ENCODE results near the gene NUDCD2. TPM values are rescaled to one million over a fixed set of nuclear protein-coding genes. Genes with fewer than 3 reads are reported as not detected.

Gene NUDCD2
- total RNA-seq, 2 experiments from 2014 or later: 36.0 to 39.3 TPM

GRCh38 chr5:163502521-163502920, 42.6 kb upstream of the NUDCD2 start:
- H3K27me3 Mint-ChIP-seq: no peaks in the 10 kb centered on the region
- ChIA-PET CTCF (interaction anchor here (1.0 to 4.2 kb wide), 5 partner anchors 10 to 42 kb away, joined by 3 to 63 read pairs (median 6); partner anchors contain the start of genes HMMR and NUDCD2), POLR2A (interaction anchor here (1.0 to 9.6 kb wide), 8 partner anchors 8 to 65 kb away, joined by 3 to 418 read pairs (median 6); partner anchors contain the start of genes CCNG1, HMMR and NUDCD2)
- DNase-seq: no peak
- H3K27ac Mint-ChIP-seq: peak overlapping the region; percentile 99
- no peaks in the 10 kb centered on the region for H3K9me3 Mint-ChIP-seq
- H3K4me1 Mint-ChIP-seq: peaks cover 13% of the 10 kb centered on the region
- peaks cover 9% of the 10 kb centered on the region for H3K36me3 Mint-ChIP-seq (ENCODE audit: low read depth)
- H3K4me3 Mint-ChIP-seq: peak overlapping the region; percentile 96

- ChIA-PET POLR2A (interaction anchor here (1.1 to 1.9 kb wide), 2 partner anchors 37 to 39 kb away, joined by 3 to 12 read pairs; partner anchors contain the start of genes HMMR and NUDCD2), CTCF (no interaction called here)
- no peak for DNase-seq
- Mint-ChIP-seq H3K27ac (no peak overlapping the region), H3K4me1 (peaks cover 10% of the 10 kb centered on the region), H3K36me3 (ENCODE audit: low read depth) (peaks cover 3% of the 10 kb centered on the region), H3K9me3 (no peaks in the 10 kb centered on the region), H3K4me3 (no peak overlapping the region), H3K27me3 (no peaks in the 10 kb centered on the region)
Measured at GRCh38 chr5:163498886-163499285, 39.0 kb upstream of the NUDCD2 start.

- ChIA-PET POLR2A (interaction anchor here (1.0 to 1.6 kb wide), 2 partner anchors 8 to 37 kb away, joined by 3 to 6 read pairs; partner anchors contain the start of genes HMMR and NUDCD2), CTCF (no interaction called here)
- Mint-ChIP-seq H3K36me3 (ENCODE audit: low read depth) (peaks cover 15% of the 10 kb centered on the region), H3K4me3 (no peak overlapping the region), H3K27ac (no peak overlapping the region), H3K27me3 (no peaks in the 10 kb centered on the region), H3K9me3 (no peaks in the 10 kb centered on the region), H3K4me1 (peaks cover under 1% of the 10 kb centered on the region)
- DNase-seq: no peak
Measured at GRCh38 chr5:163497315-163497714, 37.4 kb upstream of the NUDCD2 start.

- Mint-ChIP-seq H3K4me3 (no peak overlapping the region), H3K36me3 (ENCODE audit: low read depth) (peaks cover 22% of the 10 kb centered on the region), H3K9me3 (no peaks in the 10 kb centered on the region), H3K27me3 (no peaks in the 10 kb centered on the region), H3K4me1 (no peaks in the 10 kb centered on the region), H3K27ac (no peak overlapping the region)
- ChIA-PET CTCF (interaction anchor here (1.1 to 1.6 kb wide), 2 partner anchors 9 to 15 kb away, joined by 3 to 4 read pairs; partner anchors contain the start of gene MAT2B), POLR2A (interaction anchor here (0.6 to 1.6 kb wide), 2 partner anchors 13 to 36 kb away, joined by 3 to 6 read pairs; partner anchors contain the start of genes HMMR and NUDCD2)
- no peak for DNase-seq
Measured at GRCh38 chr5:163496286-163496685, 36.4 kb upstream of the NUDCD2 start.

GRCh38 chr5:163489745-163490075, 29.8 kb upstream of the NUDCD2 start:
- H3K4me1 Mint-ChIP-seq: no peaks in the 10 kb centered on the region
- no peak for DNase-seq
- H3K9me3 Mint-ChIP-seq: no peaks in the 10 kb centered on the region
- peaks cover 66% of the 10 kb centered on the region for H3K36me3 Mint-ChIP-seq (ENCODE audit: low read depth)
- H3K4me3 Mint-ChIP-seq: no peak overlapping the region
- ChIA-PET POLR2A (interaction anchor here (0.9 to 1.8 kb wide), 5 partner anchors 8 to 49 kb away, joined by 3 to 10 read pairs (median 5); partner anchors contain the start of genes HMMR and NUDCD2), CTCF (interaction anchor here (1.6 to 1.9 kb wide), 2 partner anchors 14 to 16 kb away, joined by 3 to 6 read pairs; partner anchors contain the start of gene MAT2B)
- no peaks in the 10 kb centered on the region for H3K27me3 Mint-ChIP-seq
- no peak overlapping the region for H3K27ac Mint-ChIP-seq

GRCh38 chr5:163489055-163489744, 29.3 kb upstream of the NUDCD2 start:
- Mint-ChIP-seq H3K36me3 (ENCODE audit: low read depth) (peaks cover 71% of the 10 kb centered on the region), H3K27me3 (no peaks in the 10 kb centered on the region), H3K9me3 (no peaks in the 10 kb centered on the region), H3K4me3 (no peak overlapping the region), H3K4me1 (no peaks in the 10 kb centered on the region), H3K27ac (no peak overlapping the region)
- no peak for DNase-seq
- CTCF ChIA-PET: interaction anchor here (1.2 to 1.9 kb wide), 2 partner anchors 14 to 20 kb away, joined by 3 to 6 read pairs; no protein-coding TSS in a partner anchor
- POLR2A ChIA-PET: interaction anchor here (0.9 to 1.8 kb wide), 5 partner anchors 8 to 49 kb away, joined by 3 to 10 read pairs (median 5); partner anchors contain the start of genes HMMR and NUDCD2

GRCh38 chr5:163478982-163479271, 19.0 kb upstream of the NUDCD2 start:
- no peak for DNase-seq
- no peaks in the 10 kb centered on the region for H3K9me3 Mint-ChIP-seq
- CTCF ChIA-PET: no interaction called here

GRCh38 chr5:163478126-163478981, 18.5 kb upstream of the NUDCD2 start:
- Mint-ChIP-seq H3K27ac (no peak overlapping the region), H3K4me1 (peaks cover 5% of the 10 kb centered on the region), H3K9me3 (no peaks in the 10 kb centered on the region), H3K36me3 (ENCODE audit: low read depth) (peaks cover 82% of the 10 kb centered on the region), H3K27me3 (no peaks in the 10 kb centered on the region), H3K4me3 (no peak overlapping the region)
- no peak for DNase-seq
- CTCF ChIA-PET: no interaction called here
- POLR2A ChIA-PET: interaction anchor here (1.2 to 2.0 kb wide), 5 partner anchors 11 to 19 kb away, joined by 3 to 9 read pairs (median 5); partner anchors contain the start of genes HMMR and NUDCD2

More at GRCh38 chr5:163478982-163479271, 19.0 kb upstream of the NUDCD2 start:
- no peak overlapping the region for H3K27ac Mint-ChIP-seq
- no peak overlapping the region for H3K4me3 Mint-ChIP-seq
- peaks cover 83% of the 10 kb centered on the region for H3K36me3 Mint-ChIP-seq (ENCODE audit: low read depth)
- peaks cover 5% of the 10 kb centered on the region for H3K4me1 Mint-ChIP-seq
- H3K27me3 Mint-ChIP-seq: no peaks in the 10 kb centered on the region
- POLR2A ChIA-PET: interaction anchor here (1.5 to 2.0 kb wide), 3 partner anchors 10 to 18 kb away, joined by 3 to 9 read pairs (median 5); partner anchors contain the start of genes HMMR and NUDCD2

- Mint-ChIP-seq H3K4me1 (peaks cover 12% of the 10 kb centered on the region), H3K9me3 (no peaks in the 10 kb centered on the region), H3K27ac (peak overlapping the region; percentile 35), H3K27me3 (no peaks in the 10 kb centered on the region), H3K4me3 (no peak overlapping the region), H3K36me3 (ENCODE audit: low read depth) (peaks cover 84% of the 10 kb centered on the region)
- DNase-seq: no peak
- ChIA-PET POLR2A (interaction anchor here (1.2 to 8.1 kb wide), 3 partner anchors 15 to 37 kb away, joined by 3 to 69 read pairs (median 3); partner anchors contain the start of genes CCNG1, HMMR and NUDCD2), CTCF (interaction anchor here (1.1 to 2.8 kb wide), 3 partner anchors 13 to 28 kb away, joined by 3 to 14 read pairs (median 9); partner anchors contain the start of genes HMMR and NUDCD2)
Measured at GRCh38 chr5:163475411-163475810, 15.5 kb upstream of the NUDCD2 start.

- POLR2A ChIA-PET: interaction anchor here (0.8 to 8.1 kb wide), 4 partner anchors 14 to 33 kb away, joined by 3 to 69 read pairs (median 6); partner anchors contain the start of genes HMMR, MAT2B and NUDCD2
- Mint-ChIP-seq H3K4me1 (peaks cover 12% of the 10 kb centered on the region), H3K9me3 (no peaks in the 10 kb centered on the region), H3K27me3 (no peaks in the 10 kb centered on the region), H3K27ac (no peak overlapping the region), H3K36me3 (ENCODE audit: low read depth) (peaks cover 83% of the 10 kb centered on the region), H3K4me3 (no peak overlapping the region)
- CTCF ChIA-PET: interaction anchor here (1.4 to 2.8 kb wide), 3 partner anchors 13 to 30 kb away, joined by 5 to 14 read pairs (median 9); partner anchors contain the start of genes HMMR and NUDCD2
- DNase-seq: no peak
Measured at GRCh38 chr5:163473635-163474243, 13.8 kb upstream of the NUDCD2 start.

GRCh38 chr5:163467682-163468081, 7.8 kb upstream of the NUDCD2 start:
- Mint-ChIP-seq H3K27ac (peak overlapping the region; percentile 45), H3K4me1 (peaks cover 39% of the 10 kb centered on the region), H3K36me3 (ENCODE audit: low read depth) (peaks cover 70% of the 10 kb centered on the region), H3K27me3 (no peaks in the 10 kb centered on the region), H3K9me3 (no peaks in the 10 kb centered on the region), H3K4me3 (no peak overlapping the region)
- ChIA-PET POLR2A (interaction anchor here (1.3 to 8.1 kb wide), 2 partner anchors 8 to 30 kb away, joined by 3 to 69 read pairs; partner anchors contain the start of genes CCNG1, HMMR and NUDCD2), CTCF (interaction anchor here (4.4 kb wide), 1 partner anchor 8 kb away, joined by 17 read pairs; the partner anchor contains the start of genes HMMR and NUDCD2)
- no peak for DNase-seq

- peaks cover 52% of the 10 kb centered on the region for H3K36me3 Mint-ChIP-seq (ENCODE audit: low read depth)
- POLR2A ChIA-PET: interaction anchor here (6.7 to 9.6 kb wide), 2 partner anchors 22 to 43 kb away, joined by 385 to 418 read pairs; partner anchors contain the start of genes CCNG1 and MAT2B
- CTCF ChIA-PET: interaction anchor here (1.0 to 5.7 kb wide), 3 partner anchors 13 to 41 kb away, joined by 3 to 63 read pairs (median 32); partner anchors contain the start of genes CCNG1 and MAT2B
- H3K4me3 Mint-ChIP-seq: peak overlapping the region; percentile 34
- no peaks in the 10 kb centered on the region for H3K9me3 Mint-ChIP-seq
- no peak for DNase-seq
- H3K4me1 Mint-ChIP-seq: peaks cover 42% of the 10 kb centered on the region
- peak overlapping the region; percentile 98 for H3K27ac Mint-ChIP-seq
- no peaks in the 10 kb centered on the region for H3K27me3 Mint-ChIP-seq
Measured at GRCh38 chr5:163463063-163463435, 3.1 kb upstream of the NUDCD2 start.

Measured in activated CD4-positive, alpha-beta memory T cell treated with anti-CD3 and anti-CD28 coated beads, Interleukin-2, amount 10 ng/mL, durations not matched to agents 7 days and 5 days (primary cell).